Esophagus muscularis mucosa (tissue), 4 donors: ENCODE results near the gene KCNQ1.

Experiments
- EP300 ChIP-seq: sonication (generic); formaldehyde crosslinking; IDR thresholded peaks from one replicate; pipeline ENCODE4 v1.6.1; 2017; ENCODE audit warnings: antibody characterized with exemption
- POLR2A ChIP-seq: fragments of 450-650 bp; IDR thresholded peaks from one replicate; pipeline ENCODE4 v1.6.1; 2017; ENCODE audit warnings: antibody characterized with exemption, moderate library complexity, mild to moderate bottlenecking, low read depth
- POLR2AphosphoS5 ChIP-seq, 2 donors: sonication (generic); formaldehyde crosslinking; IDR thresholded peaks; one replicate each; pipeline ENCODE4 v1.6.1; 2017; ENCODE audit warnings: antibody characterized with exemption in 2 of 2
- TF ChIP-seq, protein P1 (sequence below), 3 experiments: fragments of 200-600 bp in 2 of 3; fragments of 450-650 bp in 1 of 3; sonication (generic) in 2 of 3; IDR thresholded peaks; one replicate each; pipeline ENCODE4 v1.5.1; 2017 to 2019; ENCODE audit warnings: antibody characterized with exemption in 3 of 3, mild to moderate bottlenecking in 2 of 3, moderate library complexity in 1 of 3

DNA sequence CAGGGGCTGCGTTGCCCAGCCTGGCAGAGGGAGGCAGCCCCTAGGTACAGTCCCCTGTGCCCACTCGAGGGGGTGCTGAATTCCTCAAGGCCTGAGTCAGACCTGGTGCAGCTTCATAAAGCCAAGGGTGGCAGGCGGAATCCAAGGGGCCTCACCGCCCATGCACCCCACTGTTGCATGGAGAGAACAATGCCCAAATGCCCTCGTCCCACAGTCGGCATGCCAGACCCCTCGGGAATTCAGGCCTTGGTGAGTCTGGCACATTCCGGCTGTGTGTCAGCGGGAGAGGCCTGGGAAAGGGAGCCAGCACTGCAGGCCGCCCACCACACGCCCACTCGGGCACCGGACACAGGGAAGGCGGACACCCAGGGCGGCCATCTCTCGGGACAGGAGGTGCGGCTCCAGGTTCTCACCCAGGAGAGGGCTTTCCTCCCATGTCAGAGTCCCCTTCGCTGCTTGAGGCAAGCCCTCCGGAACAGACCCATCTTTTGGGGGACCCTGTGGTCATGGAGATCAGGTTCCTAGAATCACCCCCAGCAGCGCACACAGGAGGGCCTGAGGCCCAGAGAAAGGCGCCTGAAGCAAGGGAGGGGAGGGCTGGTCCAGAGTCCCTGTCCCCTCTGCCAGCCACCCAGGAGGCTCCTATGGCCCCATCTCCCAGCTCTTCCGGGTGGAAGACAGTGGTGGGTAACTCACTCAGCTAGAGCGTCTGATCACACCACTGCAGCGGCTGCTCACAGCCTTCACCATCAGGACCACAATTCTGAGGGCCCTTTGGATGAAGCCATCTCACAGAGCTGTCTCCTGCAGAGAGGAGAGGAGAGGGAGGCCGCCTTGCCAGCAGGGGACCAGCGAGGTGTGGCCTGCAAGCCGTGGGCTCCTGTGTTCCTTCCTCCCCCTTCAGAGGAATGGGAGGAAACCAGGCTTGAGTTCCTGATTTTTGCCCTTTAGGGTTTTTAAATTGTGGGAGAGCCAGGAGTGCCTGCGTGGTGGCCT is 286.6 kb downstream of the KCNQ1 start:
- TF ChIP-seq, protein P1, sequence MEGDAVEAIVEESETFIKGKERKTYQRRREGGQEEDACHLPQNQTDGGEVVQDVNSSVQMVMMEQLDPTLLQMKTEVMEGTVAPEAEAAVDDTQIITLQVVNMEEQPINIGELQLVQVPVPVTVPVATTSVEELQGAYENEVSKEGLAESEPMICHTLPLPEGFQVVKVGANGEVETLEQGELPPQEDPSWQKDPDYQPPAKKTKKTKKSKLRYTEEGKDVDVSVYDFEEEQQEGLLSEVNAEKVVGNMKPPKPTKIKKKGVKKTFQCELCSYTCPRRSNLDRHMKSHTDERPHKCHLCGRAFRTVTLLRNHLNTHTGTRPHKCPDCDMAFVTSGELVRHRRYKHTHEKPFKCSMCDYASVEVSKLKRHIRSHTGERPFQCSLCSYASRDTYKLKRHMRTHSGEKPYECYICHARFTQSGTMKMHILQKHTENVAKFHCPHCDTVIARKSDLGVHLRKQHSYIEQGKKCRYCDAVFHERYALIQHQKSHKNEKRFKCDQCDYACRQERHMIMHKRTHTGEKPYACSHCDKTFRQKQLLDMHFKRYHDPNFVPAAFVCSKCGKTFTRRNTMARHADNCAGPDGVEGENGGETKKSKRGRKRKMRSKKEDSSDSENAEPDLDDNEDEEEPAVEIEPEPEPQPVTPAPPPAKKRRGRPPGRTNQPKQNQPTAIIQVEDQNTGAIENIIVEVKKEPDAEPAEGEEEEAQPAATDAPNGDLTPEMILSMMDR (IDR thresholded peaks at IDR 0.05) = no peak
- no peak for TF ChIP-seq EP300
- no peak for TF ChIP-seq POLR2A
- TF ChIP-seq POLR2AphosphoS5 (IDR thresholded peaks at IDR 0.05) = no peak
